ENCODE data around the gene MAML2.

DNA sequence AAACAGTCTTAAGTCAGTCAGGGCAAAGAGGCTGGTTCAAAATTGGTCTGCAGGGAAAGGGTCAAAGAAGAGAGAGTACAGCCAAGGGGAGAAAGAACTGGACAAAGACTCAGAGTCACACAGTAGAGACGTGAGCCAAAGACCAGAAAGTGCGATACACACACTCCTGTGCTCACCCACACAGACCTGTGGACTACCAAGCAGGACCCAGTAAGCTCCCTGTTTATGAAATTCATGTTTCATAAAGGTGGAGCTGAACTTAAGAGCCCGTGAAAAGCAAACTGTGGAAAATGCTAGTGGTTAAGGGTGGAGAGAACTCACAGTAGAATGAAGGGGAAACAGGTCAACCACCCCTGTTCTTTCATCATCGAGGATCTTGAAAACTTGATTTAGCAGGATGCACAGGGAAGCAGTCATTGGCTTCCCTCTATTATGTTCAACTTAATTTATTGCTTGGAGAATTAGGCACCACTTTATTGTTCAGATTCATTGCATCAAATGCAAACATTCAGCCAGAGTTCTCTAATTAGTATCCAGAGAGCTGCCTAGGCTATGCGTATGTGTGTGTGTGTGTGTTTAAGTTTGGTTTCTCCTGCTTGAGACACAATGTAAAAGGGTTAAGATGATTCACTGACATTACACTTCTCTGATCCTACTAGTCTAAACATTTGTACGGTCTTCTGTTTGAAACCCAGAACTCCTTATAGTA, 258.2 kb downstream of the MAML2 start:
- TF ChIP-seq GATA2 (IDR thresholded peaks at IDR 0.05; ENCODE audit: low read depth, low read length) (no peak), GATA3 (IDR thresholded peaks at IDR 0.05; ENCODE audit: low read depth, low read length) (no peak)
